GM06990 (cell line): ENCODE data around the gene GNE.
"Not testable (repeated sequence)": the region's sequence is repeated elsewhere in the genome, so short reads cannot be mapped to it uniquely, and the experiment has no call there.

Experiments
- DNase-seq: peaks from one replicate; pipeline ENCODE4 v3.0.0-alpha.2; 2011; ENCODE audit not compliant: insufficient read length; ENCODE audit errors: extremely low read depth
- H3K27me3 ChIP-seq: replicated peaks from 2 replicates; pipeline ENCODE4 v1.6.0; 2011; ENCODE audit warnings: low read length; ENCODE audit not compliant: control insufficient read depth, insufficient read depth
- H3K36me3 ChIP-seq: 2 replicates; pipeline ENCODE4 v1.5.1; 2011; ENCODE audit warnings: low read length; ENCODE audit not compliant: control insufficient read depth, insufficient read depth
- H3K4me3 ChIP-seq: replicated peaks from 2 replicates; pipeline ENCODE4 v1.5.1; 2011; ENCODE audit warnings: low read depth, mild to moderate bottlenecking, control low read depth, low read length
- CTCF ChIP-seq: IDR thresholded peaks from 2 replicates; pipeline ENCODE4 v1.5.1; 2011; ENCODE audit warnings: low read length, control low read depth, mild to moderate bottlenecking, inconsistent platforms; ENCODE audit not compliant: insufficient read depth, poor library complexity, severe bottlenecking

GNE gene

GRCh38 chr9:36258996-36259533, 817 bp upstream of the GNE start:
- H3K36me3 ChIP-seq = no peaks in the 10 kb centered on the region
- H3K27me3 ChIP-seq = no peaks in the 10 kb centered on the region
- no peak for DNase-seq
- H3K4me3 ChIP-seq = peak overlapping the region; percentile 87
- TF ChIP-seq CTCF = no peak

DNA sequence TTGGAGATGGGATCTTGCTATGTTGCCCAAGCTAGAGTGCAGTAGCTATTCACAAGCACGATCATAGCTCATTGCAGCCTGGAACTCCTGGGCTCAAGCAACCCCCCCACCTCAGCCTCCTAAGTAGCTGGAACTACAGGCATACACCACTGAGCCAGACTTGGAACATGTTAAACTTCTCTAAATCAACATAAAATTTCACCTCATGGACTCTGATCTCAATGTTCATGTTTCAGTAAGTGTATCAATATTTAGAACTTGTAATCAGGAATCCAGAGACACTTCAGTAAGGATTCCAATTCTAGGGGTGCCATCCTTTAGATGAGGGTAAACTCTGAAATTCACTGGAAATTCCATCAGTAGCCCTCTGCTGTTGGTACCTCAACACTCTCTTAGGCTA, 6.8 kb downstream of the GNE start:
- H3K36me3 ChIP-seq = no peaks in the 10 kb centered on the region
- no peaks in the 10 kb centered on the region for H3K27me3 ChIP-seq
- TF ChIP-seq CTCF = no peak
- no peak for DNase-seq
- no peak overlapping the region for H3K4me3 ChIP-seq

DNA sequence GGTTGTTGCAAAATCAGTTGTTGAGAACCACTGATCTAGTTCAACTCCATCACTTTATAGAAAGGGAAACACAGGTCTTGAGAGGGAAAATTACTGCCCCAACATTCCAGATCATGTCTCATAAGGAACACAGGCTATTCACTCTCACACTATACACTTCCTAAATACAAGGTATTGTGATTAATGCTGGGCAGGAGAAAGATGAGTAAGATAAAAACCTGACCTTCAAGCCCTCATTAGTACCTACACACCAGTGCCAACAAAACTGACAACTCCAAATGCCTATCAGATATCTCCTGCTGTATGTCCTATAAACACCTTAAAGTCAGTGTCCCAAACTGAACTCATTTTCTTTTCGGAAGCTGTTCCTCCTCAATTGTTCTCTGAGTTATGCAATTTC, 8.2 kb downstream of the GNE start:
- Histone ChIP-seq H3K27me3 (no peaks in the 10 kb centered on the region), H3K4me3 (no peak overlapping the region), H3K36me3 (peaks cover 5% of the 10 kb centered on the region)
- TF ChIP-seq CTCF = no peak
- DNase-seq = no peak

- H3K4me3 ChIP-seq = no peak overlapping the region; the same call in 1 of the 2 replicates
- DNase-seq = peak; percentile 15
- no peaks in the 10 kb centered on the region for H3K27me3 ChIP-seq
- TF ChIP-seq CTCF = no peak
- H3K36me3 ChIP-seq = peaks cover 5% of the 10 kb centered on the region
Observed at GRCh38 chr9:36249189-36249588, 9.1 kb downstream of the GNE start.

DNA sequence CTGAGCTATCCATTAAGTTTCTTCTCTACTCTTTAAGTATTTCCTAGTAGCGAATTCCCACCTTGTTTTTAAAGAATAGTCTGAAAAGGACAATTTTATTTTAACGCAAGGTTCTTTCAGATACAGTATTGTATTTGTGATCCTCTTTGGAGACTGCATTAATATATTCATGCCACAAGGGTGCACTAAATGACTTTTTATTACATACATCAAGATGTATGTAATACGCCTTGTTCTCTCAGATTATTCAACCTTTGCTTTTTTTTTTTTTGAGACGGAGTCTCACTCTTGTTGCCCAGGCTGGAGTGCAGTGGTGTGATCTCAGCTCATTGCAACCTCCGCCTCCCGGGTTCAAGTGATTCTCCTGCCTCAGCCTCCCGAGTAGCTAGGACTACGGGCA, 10.2 kb downstream of the GNE start:
- not testable (repeated sequence) for H3K4me3 ChIP-seq, DNase-seq, H3K36me3 ChIP-seq, H3K27me3 ChIP-seq

GRCh38 chr9:36247356-36247755, 10.9 kb downstream of the GNE start:
- no peak for TF ChIP-seq CTCF
- H3K36me3 ChIP-seq = peaks cover 8% of the 10 kb centered on the region
- no peak overlapping the region for H3K4me3 ChIP-seq
- H3K27me3 ChIP-seq = no peaks in the 10 kb centered on the region
- no peak for DNase-seq
